Stimulated activated CD4-positive, alpha-beta T cell treated with anti-CD3 and anti-CD28 coated beads, Interleukin-15, amount 100 ng/mL, for 1 hour (primary cell): Measurements from ENCODE around the gene ASTL.

Experiments used
- DNase-seq, 2 donors: peaks; one replicate each; pipeline ENCODE4 v3.0.0-alpha.2; 2020; ENCODE audit warnings: low read depth in 1 of 2, low spot score in 1 of 2

The ASTL gene

GRCh38 chr2:96159084-96159830, 21.0 kb upstream of the ASTL start:
- DNase-seq: no peak

DNA sequence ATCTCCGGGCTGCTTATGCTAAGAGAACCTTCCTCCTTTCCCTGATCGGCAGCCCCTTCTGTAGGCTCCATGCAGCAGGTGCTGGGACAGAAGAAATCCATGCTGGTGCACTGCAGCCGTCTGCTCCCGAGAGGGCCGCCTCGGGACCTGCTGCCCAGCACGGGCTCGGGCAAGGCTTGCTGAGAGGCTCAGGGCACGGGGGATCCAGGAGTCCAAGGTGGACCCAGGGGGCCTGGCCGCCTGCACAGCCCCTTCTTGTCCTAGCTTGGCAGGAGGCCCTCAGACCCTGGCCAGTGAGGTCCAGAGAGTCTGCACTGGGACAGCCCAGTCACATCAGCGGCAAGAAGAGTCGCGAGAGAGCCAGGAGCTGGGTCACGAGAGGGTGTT, 20.2 kb upstream of the ASTL start:
- DNase-seq: no peak

DNA sequence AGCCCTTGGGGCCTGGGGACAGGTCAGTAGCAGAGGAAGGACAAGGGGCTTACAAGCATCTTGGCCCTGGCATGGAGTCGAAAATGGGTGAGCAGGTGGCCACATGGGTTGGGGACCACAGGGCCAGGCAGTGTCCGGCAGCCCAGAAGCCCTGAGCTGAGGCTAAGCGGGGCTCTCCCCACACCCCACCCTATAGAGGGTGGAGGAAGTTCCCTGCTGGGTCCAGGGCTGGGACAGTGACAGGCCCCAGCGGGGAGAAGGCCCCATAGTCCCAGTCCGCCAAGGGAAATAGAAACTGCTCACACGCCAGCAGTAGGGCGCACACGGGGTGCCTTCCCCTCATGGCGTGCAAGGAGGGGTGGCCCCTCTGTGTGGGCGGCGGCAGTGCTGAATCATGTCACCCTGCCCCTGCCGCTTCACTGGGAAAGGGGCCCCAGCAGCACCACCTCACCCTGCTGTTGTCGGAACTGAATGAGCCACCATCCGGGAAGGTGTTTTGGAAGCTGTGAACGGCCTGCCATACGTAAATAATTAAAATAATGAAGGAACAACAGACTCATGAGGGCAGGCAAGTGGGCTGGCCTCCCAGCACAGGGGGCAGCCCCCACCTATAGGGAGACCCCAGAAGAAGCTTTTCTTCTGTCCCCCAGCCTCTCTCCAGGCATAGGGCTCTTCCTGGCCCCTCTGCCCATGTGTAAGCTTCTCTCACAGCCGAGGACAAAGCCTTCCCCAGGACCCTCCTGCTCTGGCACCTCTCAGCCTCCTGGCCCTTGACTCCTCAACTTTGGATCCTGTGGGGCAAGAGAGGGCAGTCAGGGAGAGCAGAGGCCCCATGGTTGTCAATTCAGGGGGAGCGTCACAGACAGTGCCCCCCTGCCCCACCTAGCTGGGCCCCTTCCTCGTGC, 19.6 kb upstream of the ASTL start:
- peak; percentile 65 to 92 for DNase-seq

DNA sequence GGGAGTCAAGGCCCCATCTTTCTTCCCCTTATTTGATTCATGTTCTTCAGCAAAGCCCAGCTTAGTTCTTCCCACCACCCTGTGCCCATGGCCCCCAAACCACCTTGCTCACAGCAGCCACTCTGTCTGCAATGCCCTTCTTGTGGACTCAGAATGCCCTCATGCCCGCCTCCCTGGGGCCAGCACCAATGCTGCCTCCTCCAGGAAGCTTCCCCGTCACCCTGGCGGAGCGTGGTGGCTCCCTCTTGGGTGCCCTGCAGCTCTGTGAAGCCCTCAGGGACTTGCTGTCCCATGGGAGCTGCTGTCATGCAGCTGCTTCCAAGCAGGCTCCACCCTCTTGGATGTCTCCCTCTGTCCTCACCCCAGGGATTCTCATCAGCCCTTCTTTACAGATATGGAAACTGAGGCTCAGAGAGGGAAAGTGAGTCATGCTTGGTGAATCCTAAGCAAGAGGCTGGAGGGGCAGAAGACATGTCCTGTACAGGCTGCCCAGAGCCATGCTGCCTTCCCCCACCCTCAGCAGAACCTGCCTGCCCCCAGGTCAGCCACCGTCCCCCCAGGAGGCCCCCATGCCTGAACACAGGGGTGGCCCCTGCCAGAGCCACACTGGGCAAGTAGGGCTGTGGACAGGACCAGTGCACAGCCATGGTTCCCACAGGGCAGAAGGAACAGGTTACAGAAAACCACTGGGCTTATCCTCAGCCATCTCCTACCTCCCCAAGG, 18.8 kb upstream of the ASTL start:
- no peak for DNase-seq

- DNase-seq: no peak
Observed at GRCh38 chr2:96156011-96156820, 17.9 kb upstream of the ASTL start.

DNA sequence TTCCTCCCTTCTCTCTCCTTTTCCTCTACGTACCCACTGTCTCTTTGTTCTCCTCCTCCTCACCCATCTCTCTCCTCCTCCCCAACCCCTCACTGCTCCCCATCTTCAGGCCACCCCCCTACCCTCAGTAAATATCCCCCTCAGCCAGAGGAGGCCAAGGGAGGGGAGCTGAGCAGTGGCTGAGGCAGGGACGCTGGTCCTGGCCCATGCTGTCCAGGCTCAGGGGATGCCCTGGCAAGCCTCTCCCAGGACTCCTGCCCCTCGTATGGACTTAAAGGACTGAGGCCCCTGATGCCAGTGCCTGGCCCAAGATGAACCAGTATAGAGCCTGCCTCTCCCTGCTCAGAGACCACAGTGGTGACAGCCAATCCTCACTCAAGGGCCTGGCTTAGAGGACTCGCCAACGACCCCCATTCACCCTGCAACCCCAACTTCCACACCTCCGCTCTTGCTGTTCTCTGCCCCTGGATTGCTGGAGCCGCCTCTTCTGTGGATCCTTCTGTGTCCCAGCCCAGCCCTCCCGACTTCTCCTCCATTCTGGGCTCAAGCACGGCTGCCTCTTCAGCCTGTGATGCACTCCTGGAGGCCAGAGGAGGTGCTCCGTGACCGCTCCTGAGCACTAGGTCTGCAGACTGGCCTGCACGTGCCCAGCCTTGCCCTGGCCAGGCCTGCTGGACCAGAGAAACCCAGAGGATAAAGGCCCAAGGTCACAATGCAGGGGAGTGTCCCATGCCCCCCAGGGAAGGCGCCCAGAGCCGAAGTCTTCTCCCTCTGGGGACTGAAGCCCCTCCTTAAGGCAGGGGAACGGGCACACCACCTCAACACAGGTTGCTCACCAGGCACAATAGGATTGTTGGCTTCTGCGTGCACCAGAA, 16.4 kb upstream of the ASTL start:
- DNase-seq: no peak

DNA sequence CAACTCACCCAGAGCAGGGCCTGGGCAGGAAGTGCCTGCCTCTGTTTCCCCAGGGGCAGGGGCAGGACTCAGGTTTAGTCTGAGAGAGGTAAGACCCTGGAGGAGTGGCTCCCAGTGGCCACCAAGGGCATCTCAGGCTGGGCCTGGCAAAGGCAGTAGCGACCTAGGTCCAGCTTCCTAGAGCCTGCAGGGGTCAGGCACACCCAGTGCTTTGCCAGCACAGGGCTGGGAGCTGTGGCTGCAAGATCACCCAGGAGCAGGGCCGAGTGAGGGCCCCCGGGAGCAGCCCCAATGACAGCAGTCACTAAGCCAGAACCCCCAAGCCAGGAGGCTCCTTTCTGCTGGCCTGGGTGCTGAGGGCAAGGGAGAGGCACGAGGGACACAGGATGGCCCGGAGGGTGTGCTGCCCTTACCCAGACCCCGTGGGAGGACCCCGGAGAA, 15.7 kb upstream of the ASTL start:
- DNase-seq: no peak

DNA sequence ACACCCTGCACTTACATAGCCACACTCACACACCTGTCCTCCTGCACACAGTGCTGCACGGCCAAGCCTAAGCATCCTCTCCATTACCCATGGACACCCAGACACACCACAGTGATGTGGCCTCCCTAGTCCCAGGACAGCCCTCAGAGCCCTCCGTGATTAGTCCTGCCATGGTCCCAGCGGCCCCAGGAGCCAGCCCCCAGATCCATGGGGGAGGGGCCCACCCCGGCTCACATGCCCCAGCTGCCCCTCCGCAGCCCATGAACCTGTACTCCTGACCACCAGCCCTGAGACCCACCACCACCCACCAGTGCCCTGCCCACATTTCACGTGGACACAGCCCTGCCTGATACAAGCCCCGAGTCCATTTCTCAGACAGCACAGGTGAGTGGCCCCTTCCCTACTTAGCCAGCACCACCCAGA, 15.0 kb upstream of the ASTL start:
- no peak for DNase-seq

- DNase-seq: no peak
Observed at GRCh38 chr2:96152304-96153161, 14.2 kb upstream of the ASTL start.

- no peak for DNase-seq
Observed at GRCh38 chr2:96151595-96152303, 13.4 kb upstream of the ASTL start.

DNA sequence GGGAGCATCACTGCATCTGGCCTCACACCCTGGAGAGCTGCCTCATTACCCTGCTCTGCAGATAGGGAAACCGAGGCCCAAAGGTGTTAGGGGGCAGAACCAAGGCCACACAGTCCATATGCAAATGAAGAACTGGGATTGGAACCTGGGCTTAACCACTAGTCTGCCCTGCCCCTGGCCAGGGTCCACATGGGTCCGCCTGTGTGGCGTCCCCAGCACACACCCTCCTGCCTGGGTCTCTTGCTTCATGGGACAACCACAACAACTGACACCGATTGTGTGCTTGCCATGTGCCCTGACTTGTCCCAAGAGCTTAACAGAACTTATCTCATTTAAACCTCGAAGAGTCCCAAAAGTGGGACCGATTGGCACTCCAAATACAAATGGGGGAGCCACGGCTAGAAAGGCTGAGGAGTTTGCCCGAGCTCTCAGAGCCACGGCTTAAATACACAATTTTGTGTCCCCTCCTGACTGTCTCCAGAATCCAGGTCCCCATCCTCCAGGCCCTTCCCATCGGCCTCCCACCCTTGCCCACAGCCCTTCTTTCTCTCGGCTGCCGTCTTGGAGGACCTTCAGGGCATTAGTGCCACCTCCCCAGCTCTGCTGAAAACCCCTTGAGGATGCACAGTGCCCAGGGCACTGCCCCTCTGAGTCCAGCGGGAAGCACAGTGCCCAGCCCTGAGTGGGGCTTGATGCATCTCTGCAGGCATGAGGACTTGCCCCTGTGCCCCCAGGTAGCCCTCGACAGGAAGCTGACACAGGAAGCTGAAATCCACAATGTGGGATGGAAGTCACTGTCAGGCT, 12.7 kb upstream of the ASTL start:
- DNase-seq: no peak

DNA sequence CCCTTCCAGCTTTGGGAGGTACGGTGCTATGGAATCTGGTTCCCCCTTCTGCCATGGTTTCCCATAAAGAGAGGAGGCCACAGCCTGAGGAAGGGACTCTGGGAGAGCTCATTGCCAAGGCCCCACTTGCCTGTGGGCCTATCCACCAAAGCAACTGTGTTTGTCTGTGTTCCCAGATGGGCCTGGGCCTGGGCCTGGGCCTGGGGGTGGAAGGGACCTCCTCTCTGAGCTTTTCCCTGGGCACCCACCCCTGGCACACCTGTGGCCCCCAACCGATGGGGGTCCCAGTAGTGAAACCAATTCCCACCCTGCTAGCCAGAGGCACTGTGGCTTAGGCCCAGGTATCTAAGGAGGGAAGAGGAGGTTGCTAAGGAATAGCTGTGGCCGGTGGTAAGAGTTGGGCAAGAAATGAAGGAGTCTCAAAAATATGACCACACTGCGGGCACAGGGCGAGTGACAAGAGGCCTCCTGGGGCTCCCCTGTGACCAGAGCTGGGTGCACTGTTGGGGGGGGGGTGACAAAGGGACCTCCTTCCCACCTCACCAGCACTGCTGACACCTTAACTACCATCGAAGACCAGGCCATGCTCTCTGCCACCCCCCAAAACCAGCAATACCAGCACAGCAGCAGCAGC, 11.8 kb upstream of the ASTL start:
- no peak for DNase-seq

- DNase-seq: peak; percentile 85 to 90
Observed at GRCh38 chr2:96148410-96149217, 10.3 kb upstream of the ASTL start.

DNA sequence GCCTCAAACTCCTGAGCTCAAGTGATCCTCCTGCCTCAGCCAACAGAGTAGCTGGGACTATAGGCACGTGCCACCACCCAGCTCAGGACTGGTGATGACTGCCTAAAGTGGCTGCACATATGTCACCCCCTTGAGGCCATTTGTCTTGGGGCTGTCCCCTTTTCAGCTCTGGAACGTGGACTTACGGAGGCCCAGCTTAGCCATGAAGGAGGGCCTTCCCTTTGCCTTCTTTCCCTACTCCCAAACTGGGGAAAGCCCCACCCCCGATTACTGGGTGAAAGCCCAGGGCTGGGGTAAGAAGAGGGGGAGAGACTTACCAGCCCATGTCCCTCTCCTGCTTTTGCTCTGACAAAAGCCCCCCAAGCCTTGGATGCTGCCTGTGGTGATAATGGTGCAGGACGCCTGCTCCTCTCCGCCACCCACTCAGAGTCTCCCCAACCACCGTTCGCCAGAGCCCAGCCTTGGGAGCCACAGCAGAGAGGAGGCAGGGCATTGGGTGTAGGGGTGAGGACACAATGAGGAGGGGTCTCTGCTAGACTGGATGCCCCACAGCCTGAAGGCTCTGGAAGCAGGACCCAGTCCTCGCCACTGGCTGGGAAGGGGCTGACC, 9.4 kb upstream of the ASTL start:
- no peak for DNase-seq

DNA sequence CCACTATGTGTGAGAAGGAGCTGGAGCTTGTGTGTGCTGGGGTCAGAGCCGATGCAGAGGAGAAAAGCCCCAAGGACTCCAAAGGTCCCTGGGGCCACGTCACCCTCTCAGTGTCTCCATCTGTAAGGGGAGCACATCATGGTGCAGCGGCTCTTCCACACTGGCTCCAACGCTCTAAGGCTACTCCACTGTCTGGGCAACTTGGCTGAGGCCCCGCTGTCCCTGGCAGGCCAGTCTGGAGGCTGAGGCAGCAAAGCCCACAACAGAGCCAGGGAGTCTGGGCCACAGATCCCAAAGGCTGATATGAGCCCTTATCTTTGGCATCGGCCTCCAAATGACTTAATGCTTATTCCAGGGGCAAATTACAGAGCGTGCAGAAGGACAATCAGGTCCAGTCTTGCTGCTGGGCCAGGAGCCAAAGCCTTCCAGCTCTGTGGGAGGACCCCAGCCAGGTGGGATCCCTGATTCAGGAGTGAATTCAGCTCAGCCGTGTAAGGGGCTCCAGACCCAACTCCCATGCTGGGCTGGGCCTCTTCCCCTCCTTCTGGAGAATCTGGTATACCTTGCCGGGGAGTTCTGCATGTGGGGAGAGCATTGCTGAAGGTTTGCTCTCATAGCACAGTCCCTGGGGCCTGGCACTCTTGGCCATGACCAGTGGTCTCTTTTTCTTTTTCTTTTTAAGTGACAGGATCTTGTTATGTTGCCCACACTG, 8.7 kb upstream of the ASTL start:
- no peak for DNase-seq
